Thyroid gland (tissue), 4 donors: ENCODE results near the gene TRAF7.

Experiments used
- CTCF ChIP-seq, 6 experiments: fragments of 200-600 bp in 3 of 6; fragments of 450-650 bp in 3 of 6; sonication (generic) in 3 of 6; IDR thresholded peaks; one replicate each; pipeline ENCODE4 v1.5.1; 2016 to 2019; ENCODE audit warnings: antibody characterized with exemption in 6 of 6, mild to moderate bottlenecking in 2 of 6, inconsistent platforms in 1 of 6, moderate library complexity in 1 of 6
- POLR2A ChIP-seq, 2 donors: fragments of 450-650 bp; IDR thresholded peaks; one replicate each; pipeline ENCODE4 v1.6.1; 2017; ENCODE audit warnings: antibody characterized with exemption in 2 of 2, mild to moderate bottlenecking in 2 of 2, moderate library complexity in 1 of 2

DNA sequence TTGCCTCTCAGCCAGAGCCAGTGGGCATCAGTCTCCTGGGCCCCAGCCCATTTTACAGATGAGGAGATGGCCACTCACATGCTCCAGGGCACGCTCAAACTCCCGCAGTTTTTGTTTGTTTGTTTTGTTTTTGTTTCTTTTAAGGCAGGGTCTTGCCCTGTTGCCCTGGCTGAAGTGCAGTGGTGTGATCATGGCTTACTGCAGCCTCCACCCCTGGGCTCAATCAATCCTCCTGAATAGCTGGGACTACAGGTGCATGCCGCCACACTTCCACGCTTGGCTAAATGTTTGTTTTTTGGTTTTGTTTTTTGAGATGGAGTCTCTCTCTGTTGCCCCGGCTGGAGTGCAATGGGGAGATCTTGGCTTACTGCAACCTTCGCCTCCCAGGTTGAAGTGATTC lies 71.3 kb downstream of the TRAF7 start:
- TF ChIP-seq POLR2A (IDR thresholded peaks at IDR 0.05) (no peak), CTCF (IDR thresholded peaks at IDR 0.05) (no peak)
